ENCODE data around the gene MNX1.

- TF ChIP-seq RFX5 (IDR thresholded peaks at IDR 0.05; ENCODE audit: low read depth, low read length) (no peak), CHD1 (IDR thresholded peaks at IDR 0.05; ENCODE audit: low read depth, low read length) (no peak), CTCF (conservative IDR thresholded peaks at IDR 0.05; ENCODE audit: low read depth, low read length) (no peak), MXI1 (IDR thresholded peaks at IDR 0.05; ENCODE audit: borderline replicate concordance, low read depth, low read length) (no peak), POLR2A (IDR thresholded peaks at IDR 0.05; ENCODE audit: low read depth, low read length) (no peak), RAD21 (IDR thresholded peaks at IDR 0.05; ENCODE audit: low read length) (no peak), CEBPB (IDR thresholded peaks at IDR 0.05; ENCODE audit: low read depth, low read length) (no peak)
These were observed 47.6 kb downstream of the MNX1 start for GRCh38 chr7:156962897-156963296.

All from IMR-90 (cell line).